Mammary epithelial cell (primary cell): ENCODE measurements around the gene ZBTB44.

Experiments used
- CTCF ChIP-seq, 2 donors: IDR thresholded peaks in 1 of 2; conservative IDR thresholded peaks in 1 of 2; 2 replicates each; pipeline ENCODE4 v1.5.1; 2011 to 2012; ENCODE audit warnings: inconsistent platforms in 2 of 2, low read length in 2 of 2, mild to moderate bottlenecking in 2 of 2, control low read depth in 1 of 2, low read depth in 1 of 2; ENCODE audit not compliant: insufficient read depth in 1 of 2; ENCODE audit errors: extremely low read depth in 1 of 2
- EZH2 ChIP-seq: IDR thresholded peaks from 2 replicates; pipeline ENCODE4 v1.6.1; 2012; ENCODE audit warnings: low read length, inconsistent platforms, borderline replicate concordance

GRCh38 chr11:130194241-130195023 lies 120.3 kb downstream of the ZBTB44 start:
- no peak for TF ChIP-seq CTCF (conservative IDR thresholded peaks at IDR 0.05 in 1 of 2, IDR thresholded peaks at IDR 0.05 in 1 of 2; ENCODE audit: extremely low read depth in 1 of 2, insufficient read depth in 1 of 2, low read depth in 1 of 2, low read length in 2 of 2)
- TF ChIP-seq EZH2 = no peak
